ENCODE results near the gene LCN1. TPM values are rescaled to one million over a fixed set of nuclear protein-coding genes. Genes with fewer than 3 reads are reported as not detected.

LCN1 gene
- total RNA-seq, 6 donors from 2014 or later, result not detected

DNA sequence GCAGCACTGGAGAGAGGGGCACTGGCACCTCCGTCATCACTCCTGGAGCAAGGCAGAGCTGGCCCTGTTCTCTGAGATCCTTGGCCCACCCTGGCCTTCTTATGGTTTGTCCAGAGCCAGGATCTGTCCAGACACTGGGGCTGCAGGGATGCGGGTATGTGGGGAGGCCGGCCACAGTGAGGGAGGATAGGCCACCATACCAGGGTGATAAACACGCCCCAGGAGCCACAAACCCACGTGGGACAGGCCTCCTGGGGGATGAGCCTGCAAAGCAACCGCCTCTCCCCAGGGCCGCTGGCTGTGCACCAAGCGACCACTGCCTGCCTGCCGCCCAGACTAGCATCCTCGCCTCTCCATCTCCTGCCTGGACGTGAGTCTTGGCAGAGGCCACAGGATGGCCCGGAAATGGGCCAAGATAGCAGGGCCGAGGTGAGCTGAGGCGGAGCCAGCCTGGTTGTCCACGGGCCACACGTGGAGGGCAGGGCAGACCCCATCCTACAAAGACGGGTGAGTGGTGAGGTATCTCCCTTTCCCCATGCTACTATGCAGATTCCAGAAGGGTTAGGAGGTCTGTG lies 29.2 kb downstream of the LCN1 start:
- no peak overlapping the region for H3K27ac ChIP-seq
- H3K36me3 ChIP-seq, result no peaks in the 10 kb centered on the region
- H3K4me3 ChIP-seq, result no peak overlapping the region
- no peaks in the 10 kb centered on the region for H3K4me1 ChIP-seq
- 81 to 84% methylated on average over 13 to 17 of the region's 17 CpGs for WGBS, 2 donors
- DNase-seq, result peak in 1 of 2 donors; percentile 63
- TF ChIP-seq, protein P1, sequence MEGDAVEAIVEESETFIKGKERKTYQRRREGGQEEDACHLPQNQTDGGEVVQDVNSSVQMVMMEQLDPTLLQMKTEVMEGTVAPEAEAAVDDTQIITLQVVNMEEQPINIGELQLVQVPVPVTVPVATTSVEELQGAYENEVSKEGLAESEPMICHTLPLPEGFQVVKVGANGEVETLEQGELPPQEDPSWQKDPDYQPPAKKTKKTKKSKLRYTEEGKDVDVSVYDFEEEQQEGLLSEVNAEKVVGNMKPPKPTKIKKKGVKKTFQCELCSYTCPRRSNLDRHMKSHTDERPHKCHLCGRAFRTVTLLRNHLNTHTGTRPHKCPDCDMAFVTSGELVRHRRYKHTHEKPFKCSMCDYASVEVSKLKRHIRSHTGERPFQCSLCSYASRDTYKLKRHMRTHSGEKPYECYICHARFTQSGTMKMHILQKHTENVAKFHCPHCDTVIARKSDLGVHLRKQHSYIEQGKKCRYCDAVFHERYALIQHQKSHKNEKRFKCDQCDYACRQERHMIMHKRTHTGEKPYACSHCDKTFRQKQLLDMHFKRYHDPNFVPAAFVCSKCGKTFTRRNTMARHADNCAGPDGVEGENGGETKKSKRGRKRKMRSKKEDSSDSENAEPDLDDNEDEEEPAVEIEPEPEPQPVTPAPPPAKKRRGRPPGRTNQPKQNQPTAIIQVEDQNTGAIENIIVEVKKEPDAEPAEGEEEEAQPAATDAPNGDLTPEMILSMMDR (IDR thresholded peaks at IDR 0.05), result no peak
- no peak for TF ChIP-seq POLR2A (IDR thresholded peaks at IDR 0.05)
- TF ChIP-seq EP300 (IDR thresholded peaks at IDR 0.05), result no peak
- TF ChIP-seq POLR2AphosphoS5 (IDR thresholded peaks at IDR 0.05), result no peak
- H3K9me3 ChIP-seq, result no peaks in the 10 kb centered on the region
- ATAC-seq (ENCODE audit: low FRiP score in 2 of 2), result no peak
- no peaks in the 10 kb centered on the region for H3K27me3 ChIP-seq

DNA sequence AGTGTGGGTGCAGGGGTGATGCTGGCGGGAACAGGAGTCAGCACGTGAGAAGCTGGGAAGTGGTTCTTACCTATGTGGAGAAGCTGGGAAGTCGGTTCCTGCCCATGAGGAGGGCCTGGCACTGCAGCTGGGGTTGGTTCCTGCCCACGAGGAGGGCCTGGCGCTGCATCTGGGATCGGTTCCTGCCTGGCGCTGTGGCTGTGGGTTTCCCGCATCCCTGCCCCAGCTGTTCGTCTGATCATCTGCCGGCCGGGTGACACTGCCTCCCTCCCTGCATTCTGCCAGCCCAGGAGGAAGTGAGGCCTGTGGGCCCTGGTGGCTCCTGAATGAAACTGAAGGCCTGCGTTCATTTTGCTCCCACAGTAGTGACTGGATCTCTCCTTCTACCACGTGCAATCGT lies 29.8 kb downstream of the LCN1 start:
- ATAC-seq (ENCODE audit: low FRiP score in 2 of 2) (no peak), DNase-seq (peak in 1 of 2 donors; percentile 39)
- Histone ChIP-seq H3K27ac (no peak overlapping the region), H3K9me3 (no peaks in the 10 kb centered on the region), H3K4me1 (no peaks in the 10 kb centered on the region), H3K36me3 (no peaks in the 10 kb centered on the region), H3K27me3 (no peaks in the 10 kb centered on the region), H3K4me3 (no peak overlapping the region)
- TF ChIP-seq POLR2AphosphoS5 (IDR thresholded peaks at IDR 0.05) (no peak), POLR2A (IDR thresholded peaks at IDR 0.05) (no peak), EP300 (IDR thresholded peaks at IDR 0.05) (no peak)
- TF ChIP-seq, protein P1 (IDR thresholded peaks at IDR 0.05), result no peak
- WGBS, 2 donors, result 52% methylated on average over 7 to 14 of the region's 14 CpGs

DNA sequence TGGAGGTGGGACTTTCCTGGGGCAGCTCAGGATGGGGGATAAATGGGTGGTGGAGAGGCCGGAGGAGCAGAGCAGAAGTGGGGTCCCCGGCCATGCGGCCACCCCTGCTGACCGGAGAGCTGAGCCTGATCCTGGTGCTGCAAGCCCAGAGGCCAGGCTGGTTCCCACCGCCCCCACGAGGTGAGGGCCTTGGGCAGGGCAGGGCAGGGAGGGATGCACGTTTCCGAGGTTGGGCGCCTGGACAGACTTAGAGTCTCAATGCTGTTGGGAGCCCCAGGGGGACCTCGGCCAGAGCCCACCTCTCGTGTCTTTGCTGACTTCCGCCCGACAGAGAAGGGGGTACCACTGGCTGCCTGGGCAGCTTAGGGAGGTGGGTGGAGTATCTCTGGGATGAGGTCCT lies 30.2 kb downstream of the LCN1 start:
- Histone ChIP-seq H3K9me3 (no peaks in the 10 kb centered on the region), H3K27ac (no peak overlapping the region), H3K4me3 (no peak overlapping the region), H3K4me1 (no peaks in the 10 kb centered on the region), H3K36me3 (no peaks in the 10 kb centered on the region), H3K27me3 (no peaks in the 10 kb centered on the region)
- DNase-seq, result peak in 1 of 2 donors; percentile 70
- ATAC-seq (ENCODE audit: low FRiP score in 2 of 2), result no peak
- TF ChIP-seq EP300 (IDR thresholded peaks at IDR 0.05) (no peak), POLR2AphosphoS5 (IDR thresholded peaks at IDR 0.05) (no peak), POLR2A (IDR thresholded peaks at IDR 0.05) (no peak)
- WGBS, 2 donors, result 87 to 88% methylated on average over 3 to 13 of the region's 13 CpGs

DNA sequence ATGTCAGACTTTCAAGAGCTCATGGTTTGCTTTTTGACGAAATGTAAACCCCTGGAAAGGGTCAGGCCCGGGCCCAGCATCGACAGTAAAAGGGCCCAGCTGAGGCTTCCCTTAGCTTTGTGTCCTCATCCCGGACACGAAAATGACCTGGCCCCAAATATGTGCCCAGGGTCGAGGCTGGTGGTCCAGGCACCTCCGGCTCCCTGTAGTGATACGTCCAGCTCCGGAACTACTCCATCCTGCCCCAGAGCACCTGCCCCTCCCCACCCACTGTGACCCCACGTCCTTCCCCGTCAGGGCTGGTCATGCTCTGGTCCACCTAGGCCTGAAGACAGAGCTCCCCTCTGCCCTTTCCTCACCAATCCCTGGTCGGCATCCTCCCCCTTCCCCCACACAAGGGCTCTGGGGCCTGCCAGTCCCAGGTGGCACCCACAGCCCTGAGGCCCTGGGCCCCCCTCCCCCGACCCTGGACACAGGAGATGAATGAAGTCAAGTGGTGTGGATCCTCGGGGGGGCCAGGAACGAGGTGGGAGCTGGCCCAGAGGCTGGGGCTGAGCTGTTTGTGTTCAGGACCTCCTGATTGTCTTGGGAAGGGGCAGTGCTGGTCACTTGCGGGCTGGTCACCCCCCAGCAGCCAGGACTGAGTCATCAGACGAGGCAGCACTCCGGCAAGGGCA lies 30.9 kb downstream of the LCN1 start:
- H3K27ac ChIP-seq, result no peak overlapping the region
- H3K27me3 ChIP-seq, result no peaks in the 10 kb centered on the region
- H3K4me3 ChIP-seq, result no peak overlapping the region
- ATAC-seq (ENCODE audit: low FRiP score in 2 of 2) (no peak), DNase-seq (peak in 1 of 2 donors; percentile 68)
- no peaks in the 10 kb centered on the region for H3K9me3 ChIP-seq
- no peaks in the 10 kb centered on the region for H3K4me1 ChIP-seq
- no peaks in the 10 kb centered on the region for H3K36me3 ChIP-seq
- TF ChIP-seq POLR2AphosphoS5 (IDR thresholded peaks at IDR 0.05) (no peak), EP300 (IDR thresholded peaks at IDR 0.05) (no peak), POLR2A (IDR thresholded peaks at IDR 0.05) (no peak)
- TF ChIP-seq, protein P1 (IDR thresholded peaks at IDR 0.05), result no peak
- 78 to 79% methylated on average over 13 to 17 of the region's 18 CpGs for WGBS, 2 donors

DNA sequence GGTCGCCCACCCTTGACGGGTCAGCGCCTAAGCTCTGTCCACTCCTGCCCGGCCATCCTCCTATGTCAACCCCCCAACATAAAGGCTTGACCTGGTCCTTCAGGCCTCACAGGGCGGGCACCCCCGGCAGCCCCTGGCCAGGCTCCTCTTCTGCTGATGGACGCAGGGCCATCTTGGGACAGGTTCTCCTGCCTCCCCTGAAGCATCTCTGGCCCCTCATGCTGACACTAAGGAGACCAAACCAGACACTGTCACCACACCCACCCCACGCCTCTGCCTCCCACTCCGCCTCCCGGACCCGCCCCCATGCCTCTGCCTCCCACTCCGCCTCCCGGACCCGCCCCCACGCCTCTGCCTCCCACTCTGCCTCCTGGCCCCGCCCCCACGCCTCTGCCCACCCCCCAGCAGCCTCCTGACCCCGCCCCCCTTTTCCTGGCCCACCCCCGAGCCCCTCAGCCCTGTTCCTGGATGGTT lies 31.5 kb downstream of the LCN1 start:
- 78 to 85% methylated on average over 14 to 15 of the region's 19 CpGs for WGBS, 2 donors
- Histone ChIP-seq H3K36me3 (no peaks in the 10 kb centered on the region), H3K4me1 (no peaks in the 10 kb centered on the region), H3K9me3 (no peaks in the 10 kb centered on the region), H3K4me3 (no peak overlapping the region), H3K27me3 (no peaks in the 10 kb centered on the region), H3K27ac (no peak overlapping the region)
- TF ChIP-seq, protein P1 (IDR thresholded peaks at IDR 0.05), result no peak
- TF ChIP-seq POLR2A (IDR thresholded peaks at IDR 0.05), result no peak
- no peak for TF ChIP-seq POLR2AphosphoS5 (IDR thresholded peaks at IDR 0.05)
- TF ChIP-seq EP300 (IDR thresholded peaks at IDR 0.05), result no peak
- ATAC-seq (ENCODE audit: low FRiP score in 2 of 2), result no peak
- no peak for DNase-seq

All from upper lobe of left lung (tissue), 6 donors.